Muscle of back (tissue), 10 donors: ENCODE measurements around the gene NEAT1. TPM values are rescaled to one million over a fixed set of nuclear protein-coding genes. Genes with fewer than 3 reads are reported as not detected.

Experiments used
- polyA plus RNA-seq, 10 donors: library from polyadenylated mRNA; unstranded; fragments of 120-200 nt; gene quantifications; one replicate each; pipeline ENCODE4 v1.2.1, GENCODE V29; 2013; ENCODE audit not compliant: insufficient read length in 10 of 10

Gene NEAT1
- polyA plus RNA-seq, 10 donors: 39.4 to 242 (median 61.8) TPM

Other genes starting within 250 kb of the NEAT1 start
- gene CAPN1, start 240.9 kb upstream of the NEAT1 start, polyA plus RNA-seq: 10 to 100 TPM; 65.5 to 83.6 (median 74.5) TPM
- gene POLA2, start 160.8 kb upstream of the NEAT1 start, polyA plus RNA-seq: 10 to 100 TPM; 28.6 to 45.5 (median 34.7) TPM
- 10 to 100 TPM; 19.7 to 32.2 (median 27.1) TPM for gene CDC42EP2, start 107.9 kb upstream of the NEAT1 start, polyA plus RNA-seq
- 10 to 100 TPM; 44.0 to 59.0 (median 48.1) TPM for gene DPF2, start 88.9 kb upstream of the NEAT1 start, polyA plus RNA-seq
- gene TIGD3, start 68.0 kb upstream of the NEAT1 start, polyA plus RNA-seq: under 1 TPM in 8 of 10 donors, not detected in 2; 0.10 to 0.22 (median 0.19) TPM
- gene SLC25A45, start 40.2 kb upstream of the NEAT1 start, polyA plus RNA-seq: 1 to 10 TPM; 5.1 to 9.4 (median 6.2) TPM
- 10 to 100 TPM in 3 of 10 donors, 1 to 10 TPM in 7; 7.4 to 12.7 (median 9.2) TPM for gene FRMD8, start 36.2 kb upstream of the NEAT1 start, polyA plus RNA-seq
- 100 to 1,000 TPM in 9 of 10 donors, 10 to 100 TPM in 1; 85.1 to 316 (median 172) TPM for gene MALAT1, start 76.2 kb downstream of the NEAT1 start, polyA plus RNA-seq
- gene SCYL1, start 102.3 kb downstream of the NEAT1 start, polyA plus RNA-seq: 10 to 100 TPM; 37.5 to 56.9 (median 41.6) TPM
- gene LTBP3, start 135.6 kb downstream of the NEAT1 start, polyA plus RNA-seq: 100 to 1,000 TPM; 104 to 189 (median 128) TPM
- 10 to 100 TPM; 51.9 to 71.8 (median 54.4) TPM for gene ZNRD2, start 147.7 kb downstream of the NEAT1 start, polyA plus RNA-seq
- 10 to 100 TPM; 29.3 to 39.1 (median 34.5) TPM for gene FAM89B, start 149.7 kb downstream of the NEAT1 start, polyA plus RNA-seq
- 100 to 1,000 TPM; 140 to 326 (median 260) TPM for gene EHBP1L1, start 153.3 kb downstream of the NEAT1 start, polyA plus RNA-seq
- gene KCNK7, start 173.0 kb downstream of the NEAT1 start, polyA plus RNA-seq: 1 to 10 TPM in 6 of 10 donors, under 1 TPM in 4; 0.33 to 2.7 (median 1.1) TPM
- 10 to 100 TPM; 21.8 to 34.2 (median 26.6) TPM for gene MAP3K11, start 191.4 kb downstream of the NEAT1 start, polyA plus RNA-seq
- gene PCNX3, start 193.0 kb downstream of the NEAT1 start, polyA plus RNA-seq: 10 to 100 TPM; 12.6 to 23.6 (median 17.5) TPM
- gene SIPA1, start 215.3 kb downstream of the NEAT1 start, polyA plus RNA-seq: 10 to 100 TPM; 24.4 to 44.3 (median 36.2) TPM
- gene RELA, start 240.1 kb downstream of the NEAT1 start, polyA plus RNA-seq: 10 to 100 TPM; 38.3 to 47.3 (median 42.1) TPM